HFFc6 (cell line): ENCODE data around the gene PLD6. TPM values are rescaled to one million over a fixed set of nuclear protein-coding genes. Genes with fewer than 3 reads are reported as not detected.

Experiments used
- DNase-seq: peaks from one replicate; pipeline ENCODE4 v3.0.0-alpha.2; 2018
- H3K27ac Mint-ChIP-seq: 2 replicates; pipeline ENCODE4 v1.8.0; 2020; ENCODE audit warnings: mild to moderate bottlenecking, mixed read lengths
- H3K27me3 Mint-ChIP-seq: 2 replicates; pipeline ENCODE4 v1.8.0; 2021; ENCODE audit warnings: mild to moderate bottlenecking, moderate library complexity, mixed read lengths; ENCODE audit not compliant: insufficient read depth
- H3K36me3 Mint-ChIP-seq: 2 replicates; pipeline ENCODE4 v1.8.0; 2021; ENCODE audit warnings: low read depth, mixed read lengths
- H3K4me1 Mint-ChIP-seq: 2 replicates; pipeline ENCODE4 v1.8.0; 2020; ENCODE audit warnings: low read depth, mixed read lengths
- H3K4me3 Mint-ChIP-seq: 2 replicates; pipeline ENCODE4 v1.8.0; 2020; ENCODE audit warnings: mild to moderate bottlenecking, moderate library complexity, mixed read lengths
- H3K9me3 Mint-ChIP-seq: 2 replicates; pipeline ENCODE4 v1.8.0; 2020; ENCODE audit warnings: mild to moderate bottlenecking, mixed read lengths
- total RNA-seq, 6 experiments: library from RNA; stranded (reverse); fragmentation: NEBNext Ultra II Directional; extraction: Animal tissue kit (Norgen Biotek cat#: 25700); gene quantifications; 2 replicates in 1 of 6; 3 replicates in 5 of 6; pipeline ENCODE4 v1.2.3, GENCODE V29; 2021
- TF ChIP-seq, protein P1 (sequence below): fragments of 200-600 bp; sonication (generic); IDR thresholded peaks from 2 replicates; pipeline ENCODE4 v1.5.0; 2021; ENCODE audit warnings: antibody characterized with exemption, mild to moderate bottlenecking

The PLD6 gene
- total RNA-seq, 6 experiments from 2014 or later = 1.7 to 3.6 (median 2.3) TPM

DNA sequence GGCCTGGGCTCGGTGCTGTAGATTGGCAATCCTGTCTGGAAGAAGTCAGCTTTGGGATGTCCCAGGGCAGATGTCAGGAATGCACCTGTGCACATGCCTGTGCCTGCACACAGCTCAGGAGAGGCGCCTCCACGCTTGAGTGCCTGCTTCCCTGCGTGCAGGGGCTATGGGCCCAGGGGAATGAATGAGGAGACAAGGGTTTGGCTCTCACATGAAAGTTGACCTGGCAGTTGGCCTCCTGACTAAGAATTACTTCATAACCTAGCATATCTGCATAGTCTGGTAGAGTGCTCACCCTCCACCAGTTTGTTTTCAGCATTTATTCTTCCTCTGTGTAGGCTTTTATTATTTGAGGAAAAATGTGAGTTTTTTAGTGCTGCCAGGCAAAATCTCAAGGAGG is 50.0 kb downstream of the PLD6 start:
- peak overlapping the region; percentile 87 for H3K27ac Mint-ChIP-seq
- H3K4me3 Mint-ChIP-seq = peak overlapping the region; percentile 60
- peak; percentile 64 for DNase-seq
- peaks cover 64% of the 10 kb centered on the region for H3K4me1 Mint-ChIP-seq
- TF ChIP-seq, protein P1, sequence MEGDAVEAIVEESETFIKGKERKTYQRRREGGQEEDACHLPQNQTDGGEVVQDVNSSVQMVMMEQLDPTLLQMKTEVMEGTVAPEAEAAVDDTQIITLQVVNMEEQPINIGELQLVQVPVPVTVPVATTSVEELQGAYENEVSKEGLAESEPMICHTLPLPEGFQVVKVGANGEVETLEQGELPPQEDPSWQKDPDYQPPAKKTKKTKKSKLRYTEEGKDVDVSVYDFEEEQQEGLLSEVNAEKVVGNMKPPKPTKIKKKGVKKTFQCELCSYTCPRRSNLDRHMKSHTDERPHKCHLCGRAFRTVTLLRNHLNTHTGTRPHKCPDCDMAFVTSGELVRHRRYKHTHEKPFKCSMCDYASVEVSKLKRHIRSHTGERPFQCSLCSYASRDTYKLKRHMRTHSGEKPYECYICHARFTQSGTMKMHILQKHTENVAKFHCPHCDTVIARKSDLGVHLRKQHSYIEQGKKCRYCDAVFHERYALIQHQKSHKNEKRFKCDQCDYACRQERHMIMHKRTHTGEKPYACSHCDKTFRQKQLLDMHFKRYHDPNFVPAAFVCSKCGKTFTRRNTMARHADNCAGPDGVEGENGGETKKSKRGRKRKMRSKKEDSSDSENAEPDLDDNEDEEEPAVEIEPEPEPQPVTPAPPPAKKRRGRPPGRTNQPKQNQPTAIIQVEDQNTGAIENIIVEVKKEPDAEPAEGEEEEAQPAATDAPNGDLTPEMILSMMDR = no peak
- peaks cover 48% of the 10 kb centered on the region for H3K36me3 Mint-ChIP-seq
- H3K27me3 Mint-ChIP-seq = peaks cover 11% of the 10 kb centered on the region
- H3K9me3 Mint-ChIP-seq = no peaks in the 10 kb centered on the region

DNA sequence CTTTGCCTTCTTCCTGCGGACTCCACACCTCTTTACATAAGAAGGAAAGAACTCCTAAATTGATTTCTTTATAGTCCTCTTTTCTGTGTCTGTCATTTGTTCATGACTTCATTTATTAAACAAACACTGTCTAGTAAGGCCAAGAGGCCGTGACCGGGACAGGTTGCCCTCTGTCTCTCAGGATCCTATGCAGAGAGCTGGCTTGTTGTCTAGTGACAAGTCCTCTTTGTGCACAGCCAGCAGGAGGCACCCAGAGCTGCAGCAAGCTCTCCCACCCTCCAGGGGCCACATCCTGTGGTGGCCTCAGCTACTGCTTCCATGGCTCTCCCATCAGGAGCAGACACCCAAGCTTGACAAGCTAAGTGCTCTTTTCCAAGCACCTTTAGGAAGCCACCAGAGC is 50.6 kb downstream of the PLD6 start:
- H3K27me3 Mint-ChIP-seq = peaks cover 11% of the 10 kb centered on the region

DNA sequence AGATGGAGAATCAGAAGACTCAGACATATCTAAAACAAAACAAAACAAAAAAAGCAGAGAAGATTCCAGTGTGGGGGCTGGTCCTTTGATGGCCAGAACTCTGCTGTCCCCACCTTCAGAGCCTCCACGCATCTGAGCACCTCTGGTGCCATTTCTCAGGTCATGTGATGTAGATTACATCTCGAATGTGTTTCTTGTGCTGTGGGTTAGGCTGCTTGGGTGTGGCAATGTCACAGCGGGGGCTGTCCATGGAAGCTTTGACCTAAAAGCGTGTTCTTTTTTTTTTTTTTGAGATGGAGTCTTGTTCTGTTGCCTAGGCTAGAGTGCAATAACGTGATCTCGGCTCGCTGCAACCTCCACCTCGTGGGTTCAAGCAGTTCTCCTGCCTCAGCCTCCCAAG is 51.2 kb downstream of the PLD6 start:
- no peaks in the 10 kb centered on the region for H3K9me3 Mint-ChIP-seq
- peaks cover 11% of the 10 kb centered on the region for H3K27me3 Mint-ChIP-seq
- no peak for DNase-seq
- H3K4me3 Mint-ChIP-seq = no peak overlapping the region
- peaks cover 76% of the 10 kb centered on the region for H3K4me1 Mint-ChIP-seq
- H3K36me3 Mint-ChIP-seq = peaks cover 55% of the 10 kb centered on the region
- TF ChIP-seq, protein P1 = no peak
- peak overlapping the region; percentile 34 for H3K27ac Mint-ChIP-seq

More for the DNA sequence above, 50.6 kb downstream of the PLD6 start:
- Mint-ChIP-seq H3K4me3 (no peak overlapping the region), H3K27ac (peak overlapping the region; percentile 87), H3K9me3 (no peaks in the 10 kb centered on the region), H3K36me3 (peaks cover 51% of the 10 kb centered on the region), H3K4me1 (peaks cover 70% of the 10 kb centered on the region)
- TF ChIP-seq, protein P1 = no peak
- DNase-seq = no peak

DNA sequence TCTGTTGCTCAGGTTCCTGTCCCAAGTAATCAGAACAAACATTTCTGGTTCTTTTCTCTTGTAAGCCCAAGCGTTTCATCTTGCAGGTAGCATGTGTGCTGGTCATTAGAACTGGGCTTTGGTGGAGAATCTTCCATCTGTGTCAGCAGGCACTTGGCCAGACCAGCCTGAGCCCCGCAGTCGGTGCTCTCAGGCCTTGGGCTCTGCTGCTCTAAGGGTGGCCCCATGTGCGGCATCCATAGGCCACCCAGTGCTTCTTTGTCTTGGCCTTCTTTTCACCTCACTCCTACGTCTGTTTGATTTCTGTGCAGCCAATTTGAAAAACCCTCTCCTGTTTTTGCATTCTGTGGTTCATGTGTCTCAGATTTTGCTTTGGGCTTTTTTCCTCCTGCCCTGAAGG is 51.6 kb downstream of the PLD6 start:
- no peak overlapping the region for H3K4me3 Mint-ChIP-seq
- no peak for DNase-seq
- peaks cover 54% of the 10 kb centered on the region for H3K36me3 Mint-ChIP-seq
- peak overlapping the region; percentile 34 for H3K27ac Mint-ChIP-seq
- H3K27me3 Mint-ChIP-seq = peaks cover 11% of the 10 kb centered on the region
- H3K9me3 Mint-ChIP-seq = no peaks in the 10 kb centered on the region
- peaks cover 79% of the 10 kb centered on the region for H3K4me1 Mint-ChIP-seq
- TF ChIP-seq, protein P1 = no peak

DNA sequence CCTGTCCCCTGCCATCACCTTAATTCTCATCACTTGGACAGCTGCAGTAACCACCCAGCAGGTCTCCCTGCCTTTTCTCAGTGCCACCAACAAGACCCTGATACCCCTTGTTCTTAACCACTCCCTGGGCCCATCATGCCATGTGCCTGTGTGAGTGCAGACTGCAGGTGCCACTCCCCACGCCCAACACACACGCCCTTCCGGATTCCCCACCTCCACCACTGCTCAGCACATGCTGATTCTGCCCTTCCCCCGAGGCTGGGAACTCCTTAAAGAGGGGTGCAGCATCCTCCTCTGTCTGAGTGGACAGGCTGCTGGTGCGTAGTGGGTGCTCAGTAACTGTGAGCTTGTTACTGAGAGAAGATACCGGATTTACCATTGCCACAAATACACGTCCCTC is 52.4 kb downstream of the PLD6 start:
- TF ChIP-seq, protein P1 = no peak
- H3K27ac Mint-ChIP-seq = peak overlapping the region; percentile 42
- no peaks in the 10 kb centered on the region for H3K9me3 Mint-ChIP-seq
- H3K4me3 Mint-ChIP-seq = no peak overlapping the region; the same call in 1 of the 2 replicates
- H3K36me3 Mint-ChIP-seq = peaks cover 49% of the 10 kb centered on the region
- H3K27me3 Mint-ChIP-seq = peaks cover 11% of the 10 kb centered on the region
- H3K4me1 Mint-ChIP-seq = peaks cover 79% of the 10 kb centered on the region
- no peak for DNase-seq

DNA sequence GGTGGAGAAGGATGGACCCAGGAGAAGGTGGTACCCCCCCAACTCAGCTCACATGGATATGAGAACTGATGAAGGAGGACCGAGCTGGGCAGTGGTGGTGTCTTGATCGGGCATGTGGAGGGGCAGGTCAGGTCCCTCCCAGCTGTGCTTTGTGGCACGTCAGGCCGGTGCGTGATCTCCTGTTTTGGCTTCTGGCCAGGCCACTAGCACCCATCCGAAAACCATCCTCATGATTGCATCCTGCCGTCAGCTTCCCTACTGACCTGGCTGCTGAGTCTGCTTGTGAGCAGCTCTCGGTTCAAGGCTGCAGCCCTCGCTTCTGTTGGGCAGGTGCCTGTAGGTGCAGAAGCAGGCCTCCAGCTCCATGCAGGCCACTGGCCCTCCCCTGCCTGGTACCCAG is 53.1 kb downstream of the PLD6 start:
- DNase-seq = no peak
- peaks cover 49% of the 10 kb centered on the region for H3K36me3 Mint-ChIP-seq
- H3K4me3 Mint-ChIP-seq = no peak overlapping the region
- no peaks in the 10 kb centered on the region for H3K9me3 Mint-ChIP-seq
- peaks cover 11% of the 10 kb centered on the region for H3K27me3 Mint-ChIP-seq
- H3K4me1 Mint-ChIP-seq = peaks cover 82% of the 10 kb centered on the region
- peak overlapping the region; percentile 42 for H3K27ac Mint-ChIP-seq
- TF ChIP-seq, protein P1 = no peak
